ENCODE results near the gene FGF9.

FGF9 gene

DNA sequence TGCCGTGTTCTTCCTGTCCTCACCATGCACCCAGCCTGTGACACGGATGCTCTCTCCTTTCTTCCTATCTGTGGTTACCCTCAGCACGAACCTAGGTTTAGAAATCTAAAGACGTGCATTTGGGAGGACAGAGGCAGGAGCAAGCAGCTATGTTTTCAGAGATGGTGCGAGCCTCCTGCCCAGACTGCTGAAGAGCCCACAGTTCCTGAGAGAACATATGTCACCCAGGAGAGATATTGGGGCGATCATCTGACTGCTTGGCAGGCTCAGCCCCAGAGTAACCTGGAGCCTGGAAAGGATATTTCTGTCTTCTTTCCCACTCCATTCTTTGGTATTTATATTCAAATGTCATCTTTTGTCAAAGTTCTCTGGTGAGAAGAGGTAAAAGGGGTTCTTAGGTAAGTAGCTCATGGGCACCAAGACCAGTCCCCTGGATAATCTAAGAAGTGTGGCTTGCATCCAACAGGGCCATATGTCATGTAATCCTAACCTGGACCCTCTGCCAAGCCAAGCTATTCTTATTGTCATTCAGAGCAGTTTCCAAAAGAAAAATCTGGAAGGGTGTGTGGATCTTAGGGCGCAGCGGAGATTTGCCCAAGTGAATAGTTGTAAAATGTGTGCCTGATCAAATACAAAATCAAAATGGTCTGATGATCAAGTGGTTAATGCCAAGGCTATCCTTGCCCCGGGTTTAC is 59.5 kb downstream of the FGF9 start:
- H3K9me3 Mint-ChIP-seq, result peaks cover 7% of the 10 kb centered on the region
- H3K4me3 Mint-ChIP-seq, result no peak overlapping the region
- H3K27ac Mint-ChIP-seq, result no peak overlapping the region
- no peaks in the 10 kb centered on the region for H3K4me1 Mint-ChIP-seq
- H3K27me3 Mint-ChIP-seq, result peaks cover 7% of the 10 kb centered on the region
- no peaks in the 10 kb centered on the region for H3K36me3 Mint-ChIP-seq

DNA sequence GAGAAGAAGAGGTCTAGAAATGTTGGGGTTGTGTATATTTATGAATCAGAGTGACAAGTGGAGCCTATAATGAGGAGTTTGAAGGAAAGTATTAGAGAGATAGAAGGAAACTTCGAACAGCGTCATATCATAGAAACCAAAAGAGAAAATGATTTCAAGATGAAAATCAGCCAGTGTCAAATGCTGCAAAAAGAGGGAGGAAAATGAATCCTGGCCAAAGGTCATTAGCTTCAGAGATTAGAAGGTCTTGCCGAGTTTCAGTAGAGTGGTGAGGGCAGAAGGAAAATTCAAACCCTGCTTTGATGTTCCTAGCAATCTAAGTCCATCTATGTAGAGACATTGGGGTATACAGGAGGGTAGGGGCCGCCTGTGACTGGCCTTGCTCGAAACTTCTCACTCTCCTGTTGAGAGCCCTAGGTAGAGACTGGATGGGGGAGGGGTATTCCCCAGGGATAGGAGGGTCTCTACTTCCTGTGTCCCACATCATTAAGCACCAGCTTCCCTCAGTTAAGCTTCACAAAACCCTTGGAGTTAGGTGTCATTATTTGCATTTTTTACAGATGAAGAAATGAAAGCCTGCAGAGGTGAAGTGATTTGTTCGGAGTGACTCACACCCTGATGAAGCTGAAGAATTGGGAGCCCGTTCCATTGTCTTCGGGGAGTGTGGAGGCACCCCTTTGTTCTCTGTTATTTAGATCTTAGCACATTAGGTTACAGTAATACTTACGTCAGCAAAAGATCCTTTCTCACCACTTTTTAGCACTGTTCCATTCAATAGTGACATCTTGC is 62.8 kb downstream of the FGF9 start:
- Mint-ChIP-seq H3K4me1 (no peaks in the 10 kb centered on the region), H3K36me3 (no peaks in the 10 kb centered on the region), H3K27ac (no peak overlapping the region), H3K27me3 (peaks cover 7% of the 10 kb centered on the region), H3K4me3 (no peak overlapping the region), H3K9me3 (no peaks in the 10 kb centered on the region)

DNA sequence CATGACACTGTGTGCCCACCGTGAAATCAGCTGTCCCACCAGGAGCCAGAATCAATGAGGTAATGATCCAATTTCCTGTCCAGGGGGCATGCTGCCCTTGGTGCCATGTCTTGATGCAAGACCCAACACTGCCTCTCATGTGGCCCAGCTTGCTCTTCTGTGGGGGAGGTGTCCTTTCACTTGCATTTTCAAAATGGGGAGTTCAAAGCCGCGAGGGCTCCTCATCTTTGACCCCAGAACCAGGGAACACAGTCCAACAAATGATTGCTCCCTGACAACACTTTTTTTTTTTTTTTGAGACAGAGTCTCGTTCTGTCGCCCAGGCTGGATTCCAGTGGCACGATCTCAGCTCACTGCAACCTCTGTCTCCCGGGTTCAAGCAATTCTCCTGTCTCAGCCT is 64.1 kb downstream of the FGF9 start:
- Mint-ChIP-seq H3K4me1 (no peaks in the 10 kb centered on the region), H3K36me3 (no peaks in the 10 kb centered on the region), H3K4me3 (no peak overlapping the region), H3K27ac (no peak overlapping the region), H3K27me3 (peaks cover 9% of the 10 kb centered on the region), H3K9me3 (no peaks in the 10 kb centered on the region)

DNA sequence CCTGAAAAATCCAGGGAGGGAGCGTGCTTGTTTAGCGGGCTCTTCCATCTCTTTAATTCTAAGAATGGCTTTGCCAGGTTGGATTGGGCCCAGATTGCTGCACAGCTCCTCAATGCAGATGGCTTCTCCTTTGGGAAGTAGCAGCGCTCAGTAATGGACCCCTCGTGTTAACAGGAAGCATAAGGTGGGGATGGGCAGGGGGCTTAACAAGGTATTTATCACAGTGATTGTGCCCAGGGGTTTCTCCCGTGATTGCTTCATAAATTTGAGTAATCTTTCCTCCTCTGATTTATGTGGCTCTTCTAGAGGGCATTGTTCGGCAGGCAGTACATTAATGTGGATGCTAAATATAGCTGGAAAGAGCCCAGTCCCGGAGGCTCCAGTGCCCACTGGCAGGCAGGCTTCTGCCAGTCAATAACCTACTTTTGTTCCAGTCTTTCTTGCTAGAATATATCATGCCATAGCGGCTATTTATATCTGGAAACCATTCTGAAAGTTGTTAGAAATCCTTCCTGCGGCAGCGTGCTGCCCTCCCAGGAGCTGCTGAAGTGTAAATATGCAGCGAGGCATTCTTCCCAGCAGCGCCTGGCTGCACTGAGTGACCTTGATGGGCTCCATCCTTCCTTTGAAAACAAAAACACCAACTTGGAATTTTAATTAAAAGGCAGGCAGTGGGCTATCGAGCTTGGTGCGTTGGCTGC is 65.0 kb downstream of the FGF9 start:
- H3K36me3 Mint-ChIP-seq, result no peaks in the 10 kb centered on the region
- H3K9me3 Mint-ChIP-seq, result no peaks in the 10 kb centered on the region
- H3K4me1 Mint-ChIP-seq, result no peaks in the 10 kb centered on the region
- H3K27ac Mint-ChIP-seq, result no peak overlapping the region
- no peak overlapping the region for H3K4me3 Mint-ChIP-seq
- peaks cover 7% of the 10 kb centered on the region for H3K27me3 Mint-ChIP-seq

DNA sequence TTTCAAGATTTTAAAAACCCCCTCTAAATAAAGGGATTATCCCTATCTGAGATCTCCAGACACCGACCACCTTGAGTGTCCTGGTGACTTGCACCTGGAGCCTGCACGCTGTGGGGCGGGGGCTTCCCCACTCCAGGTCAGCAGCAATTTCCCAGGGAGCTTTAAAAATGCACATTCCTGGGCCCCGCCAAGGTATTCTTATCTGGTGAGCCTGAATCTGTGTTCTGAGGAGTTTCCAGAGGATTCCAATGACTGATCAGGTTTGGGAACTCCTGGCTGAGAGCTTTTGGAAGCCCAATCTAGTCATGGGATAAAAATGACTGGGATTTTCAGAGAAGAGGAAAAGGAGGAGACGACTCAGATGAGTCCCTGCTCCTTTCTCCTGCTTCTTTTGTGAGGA is 66.1 kb downstream of the FGF9 start:
- H3K9me3 Mint-ChIP-seq, result no peaks in the 10 kb centered on the region
- no peaks in the 10 kb centered on the region for H3K4me1 Mint-ChIP-seq
- no peaks in the 10 kb centered on the region for H3K36me3 Mint-ChIP-seq
- H3K27ac Mint-ChIP-seq, result no peak overlapping the region
- H3K27me3 Mint-ChIP-seq, result peaks cover 7% of the 10 kb centered on the region
- H3K4me3 Mint-ChIP-seq, result no peak overlapping the region

DNA sequence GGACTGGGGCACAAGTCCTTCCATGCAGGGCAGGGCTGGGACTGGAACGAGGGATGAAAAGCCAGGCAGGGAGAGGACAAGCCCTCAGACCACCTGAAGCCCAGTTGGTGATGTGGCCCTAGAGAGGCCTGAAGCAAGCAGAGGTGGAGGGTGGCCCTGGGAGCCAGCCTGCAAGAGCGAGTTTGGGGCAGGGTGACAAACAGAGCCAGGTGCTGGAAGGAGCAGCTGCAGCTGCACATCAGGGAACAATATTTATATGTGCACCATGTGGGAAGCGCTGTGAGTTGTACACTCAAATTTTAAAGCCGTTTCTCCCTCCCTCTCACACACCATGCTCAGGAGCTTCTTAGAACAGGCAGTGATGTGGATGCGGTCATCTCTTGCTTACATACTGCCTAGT is 67.8 kb downstream of the FGF9 start:
- Mint-ChIP-seq H3K9me3 (no peaks in the 10 kb centered on the region), H3K36me3 (no peaks in the 10 kb centered on the region)

DNA sequence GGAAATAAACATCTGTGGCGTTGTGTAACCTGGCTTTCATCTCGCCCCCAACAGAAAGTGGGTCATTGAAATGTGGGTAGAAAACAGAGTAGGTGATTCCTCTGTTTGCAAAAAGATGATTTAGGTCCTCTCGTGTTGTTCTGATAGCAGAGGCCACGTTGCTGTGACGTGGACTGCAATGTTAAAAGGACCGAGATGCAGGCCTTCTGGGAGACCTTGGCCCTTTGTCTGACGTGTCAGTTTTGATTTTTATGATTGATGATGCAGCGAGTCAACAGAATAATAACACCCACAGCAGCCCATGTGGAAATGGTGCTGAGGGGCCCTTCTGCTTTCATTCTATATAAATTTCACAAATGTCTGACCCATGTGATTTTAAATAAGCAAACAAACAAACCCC is 68.9 kb downstream of the FGF9 start:
- H3K4me1 Mint-ChIP-seq, result no peaks in the 10 kb centered on the region
- H3K4me3 Mint-ChIP-seq, result no peak overlapping the region
- no peaks in the 10 kb centered on the region for H3K9me3 Mint-ChIP-seq
- H3K36me3 Mint-ChIP-seq, result no peaks in the 10 kb centered on the region
- H3K27ac Mint-ChIP-seq, result no peak overlapping the region
- peaks cover 7% of the 10 kb centered on the region for H3K27me3 Mint-ChIP-seq

More for the DNA sequence above, 67.8 kb downstream of the FGF9 start:
- Mint-ChIP-seq H3K27ac (no peak overlapping the region), H3K4me1 (no peaks in the 10 kb centered on the region), H3K4me3 (no peak overlapping the region), H3K27me3 (peaks cover 7% of the 10 kb centered on the region)

DNA sequence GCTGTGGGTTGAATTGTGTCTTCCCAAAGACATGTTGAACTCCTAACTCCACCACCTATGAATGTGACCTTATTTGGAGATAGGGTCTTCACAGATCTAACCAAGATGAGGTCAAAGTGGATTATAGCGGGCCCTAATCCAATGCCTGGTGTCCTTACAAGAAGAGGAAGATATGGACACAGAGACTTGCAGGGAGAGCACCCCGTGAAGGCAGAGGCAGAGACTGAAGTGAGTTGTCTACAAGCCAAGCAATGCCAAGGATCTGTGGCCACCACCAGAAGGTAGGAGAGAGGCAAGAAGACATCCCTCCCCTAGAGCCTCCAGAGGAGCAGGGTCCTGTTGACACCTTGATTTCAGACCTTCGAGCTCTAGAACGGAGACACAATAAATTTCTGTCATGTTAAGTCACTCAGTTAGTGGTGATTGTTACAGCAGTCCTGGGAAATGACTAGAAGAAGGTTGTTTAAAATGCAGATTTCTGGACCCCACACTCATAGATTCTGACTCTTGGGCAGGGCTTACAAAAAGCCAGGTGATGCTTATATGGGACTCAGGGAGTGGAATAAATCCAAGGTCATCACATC is 70.6 kb downstream of the FGF9 start:
- peaks cover 7% of the 10 kb centered on the region for H3K27me3 Mint-ChIP-seq
- no peak overlapping the region for H3K4me3 Mint-ChIP-seq
- H3K27ac Mint-ChIP-seq, result no peak overlapping the region
- H3K4me1 Mint-ChIP-seq, result no peaks in the 10 kb centered on the region
- H3K36me3 Mint-ChIP-seq, result no peaks in the 10 kb centered on the region
- no peaks in the 10 kb centered on the region for H3K9me3 Mint-ChIP-seq

DNA sequence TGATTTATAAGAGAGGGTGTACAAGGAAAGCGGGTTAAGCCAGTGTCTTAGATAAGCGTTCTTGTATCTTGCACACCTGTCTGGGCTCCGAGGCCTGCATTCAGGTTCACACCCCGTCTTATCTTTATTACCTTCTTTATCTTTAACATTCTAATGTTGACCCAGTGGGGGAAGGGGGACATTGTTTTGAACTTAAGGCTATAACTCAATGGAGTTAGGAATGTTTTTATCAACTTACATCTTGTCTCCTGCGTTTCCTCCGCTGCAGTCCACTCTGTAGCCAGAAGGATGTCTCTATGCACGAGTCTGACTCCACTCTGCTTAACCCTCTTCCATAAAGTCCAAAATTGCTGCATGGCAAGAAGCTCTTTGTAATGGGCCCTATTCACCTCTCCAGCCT is 71.2 kb downstream of the FGF9 start:
- Mint-ChIP-seq H3K36me3 (no peaks in the 10 kb centered on the region), H3K27ac (no peak overlapping the region), H3K4me3 (no peak overlapping the region), H3K27me3 (peaks cover 7% of the 10 kb centered on the region), H3K4me1 (no peaks in the 10 kb centered on the region), H3K9me3 (no peaks in the 10 kb centered on the region)

DNA sequence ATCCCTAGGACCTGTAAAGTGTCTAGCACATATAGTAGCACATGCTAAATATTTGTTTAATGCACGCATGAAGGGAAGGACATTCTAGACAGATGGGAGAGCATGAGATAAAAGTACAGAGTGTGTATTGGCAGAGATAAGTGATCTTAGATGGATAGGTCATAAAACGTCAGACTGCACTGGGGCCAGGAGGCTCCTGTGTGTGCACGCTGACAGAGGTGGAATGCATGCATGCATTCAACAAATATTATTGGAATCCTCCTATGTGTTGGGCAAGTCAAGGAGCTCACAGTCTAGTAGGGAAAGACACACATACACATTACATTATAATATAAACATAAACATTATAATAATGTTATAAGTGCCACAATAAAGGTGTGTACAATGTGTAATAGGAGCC is 73.3 kb downstream of the FGF9 start:
- Mint-ChIP-seq H3K4me1 (no peaks in the 10 kb centered on the region), H3K4me3 (no peak overlapping the region), H3K36me3 (no peaks in the 10 kb centered on the region), H3K27ac (no peak overlapping the region), H3K9me3 (no peaks in the 10 kb centered on the region), H3K27me3 (peaks cover 4% of the 10 kb centered on the region)

DNA sequence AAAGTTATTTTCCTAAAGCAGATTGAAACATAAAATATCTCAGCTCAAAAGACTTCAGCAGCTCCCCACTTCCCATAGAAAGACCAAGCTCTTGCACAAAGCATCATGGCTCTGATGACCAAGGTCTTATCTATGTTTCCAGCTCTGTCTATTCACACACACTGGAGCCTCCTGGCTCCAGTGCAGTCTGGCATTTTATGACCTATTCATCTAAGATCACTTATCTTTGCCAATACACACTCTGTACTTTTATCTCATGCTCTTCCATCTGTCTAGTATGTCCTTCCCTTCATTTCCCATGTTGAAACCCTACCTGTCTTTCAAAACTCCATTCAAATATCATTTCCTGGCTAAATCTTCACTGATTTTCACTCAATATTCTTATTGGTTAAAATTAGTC is 74.4 kb downstream of the FGF9 start:
- H3K36me3 Mint-ChIP-seq, result no peaks in the 10 kb centered on the region
- no peak overlapping the region for H3K4me3 Mint-ChIP-seq
- H3K27ac Mint-ChIP-seq, result no peak overlapping the region
- no peaks in the 10 kb centered on the region for H3K4me1 Mint-ChIP-seq
- no peaks in the 10 kb centered on the region for H3K9me3 Mint-ChIP-seq
- peaks cover 2% of the 10 kb centered on the region for H3K27me3 Mint-ChIP-seq

DNA sequence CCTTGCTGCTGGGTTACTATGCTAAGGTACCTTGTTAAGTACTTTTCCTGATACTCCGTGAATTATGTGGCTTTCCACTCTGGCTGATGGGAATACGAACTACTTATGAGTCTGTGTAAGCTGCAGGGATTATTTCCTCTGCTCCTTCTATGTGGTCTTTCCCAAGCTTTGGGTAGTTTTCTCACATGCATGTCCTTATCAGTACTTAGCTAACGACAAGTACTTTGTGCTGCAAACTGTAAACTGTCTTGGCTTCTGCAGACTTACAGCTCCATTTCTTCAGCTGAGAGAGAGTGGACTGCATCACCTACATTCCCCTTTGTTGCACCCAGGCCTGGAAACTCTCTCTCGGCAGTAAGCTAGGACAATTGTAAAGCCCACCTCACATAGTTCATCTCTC is 76.6 kb downstream of the FGF9 start:
- Mint-ChIP-seq H3K4me3 (no peak overlapping the region), H3K27me3 (peaks cover 3% of the 10 kb centered on the region), H3K9me3 (no peaks in the 10 kb centered on the region)

DNA sequence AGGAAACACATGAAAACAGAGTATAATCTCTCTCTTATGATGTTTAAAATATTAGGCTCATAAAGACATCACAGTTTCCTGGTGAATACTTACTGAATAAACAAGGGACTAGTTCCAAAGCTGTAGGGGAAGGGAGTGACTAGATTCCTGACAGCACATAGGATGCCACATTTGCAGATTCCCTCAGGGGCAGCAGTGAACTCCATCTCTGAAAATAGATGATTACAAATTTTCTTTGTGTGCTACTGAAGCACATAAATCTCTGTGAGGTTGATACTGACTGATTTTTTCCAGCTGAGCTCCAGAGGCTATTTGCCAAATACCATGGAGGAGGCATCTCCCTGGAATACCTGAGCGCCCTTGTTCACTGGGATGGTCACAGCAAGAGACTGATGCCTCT is 77.3 kb downstream of the FGF9 start:
- Mint-ChIP-seq H3K27ac (no peak overlapping the region), H3K4me1 (no peaks in the 10 kb centered on the region), H3K9me3 (no peaks in the 10 kb centered on the region), H3K4me3 (no peak overlapping the region), H3K36me3 (no peaks in the 10 kb centered on the region), H3K27me3 (peaks cover 3% of the 10 kb centered on the region)

More for the DNA sequence above, 76.6 kb downstream of the FGF9 start:
- no peaks in the 10 kb centered on the region for H3K36me3 Mint-ChIP-seq
- H3K27ac Mint-ChIP-seq, result no peak overlapping the region
- no peaks in the 10 kb centered on the region for H3K4me1 Mint-ChIP-seq

DNA sequence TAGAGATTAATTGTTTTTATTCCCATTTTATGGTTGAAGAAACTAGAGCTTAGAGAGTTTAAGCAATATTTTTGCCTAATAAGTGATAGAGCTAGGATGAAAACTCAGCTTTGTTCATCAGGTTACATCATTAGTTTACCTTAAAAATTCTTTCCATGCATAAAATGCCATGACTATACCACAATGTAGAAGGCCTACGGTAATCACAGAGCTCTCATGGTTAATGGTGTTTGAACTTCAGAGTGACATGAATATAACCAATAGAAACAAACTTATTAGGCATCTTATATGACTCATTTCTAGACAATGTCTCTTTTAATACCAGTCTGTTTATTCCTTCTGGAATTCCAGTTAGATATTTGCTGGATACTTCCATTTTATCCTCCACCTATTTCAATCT is 78.5 kb downstream of the FGF9 start:
- Mint-ChIP-seq H3K4me3 (no peak overlapping the region), H3K9me3 (no peaks in the 10 kb centered on the region), H3K4me1 (no peaks in the 10 kb centered on the region), H3K27me3 (peaks cover 3% of the 10 kb centered on the region), H3K36me3 (no peaks in the 10 kb centered on the region), H3K27ac (no peak overlapping the region)

DNA sequence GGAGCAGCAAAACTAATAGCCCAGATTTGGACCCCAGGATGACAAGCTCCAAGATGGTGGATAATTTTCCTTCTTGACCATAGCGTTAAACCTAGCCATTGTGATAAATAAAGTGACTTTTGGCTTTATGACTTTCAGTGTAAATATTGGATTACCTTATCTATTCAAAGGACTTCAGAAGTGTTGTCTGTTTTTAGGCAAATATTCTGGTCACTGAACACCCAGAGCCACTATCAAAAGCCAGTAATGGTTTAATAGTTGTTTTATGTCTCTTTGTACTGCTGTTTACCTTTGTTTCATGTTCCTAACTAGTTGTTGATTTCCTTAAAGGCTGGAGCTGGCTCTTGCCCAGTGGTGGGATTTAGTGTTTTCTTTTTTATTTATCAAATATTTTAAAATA is 81.6 kb downstream of the FGF9 start:
- Mint-ChIP-seq H3K27me3 (peaks cover 7% of the 10 kb centered on the region), H3K4me3 (no peak overlapping the region), H3K27ac (no peak overlapping the region)

More for the DNA sequence above, 81.6 kb downstream of the FGF9 start:
- Mint-ChIP-seq H3K36me3 (no peaks in the 10 kb centered on the region), H3K9me3 (no peaks in the 10 kb centered on the region), H3K4me1 (no peaks in the 10 kb centered on the region)
